ENCODE results near the gene SLC25A34. TPM values are rescaled to one million over a fixed set of nuclear protein-coding genes. Genes with fewer than 3 reads are reported as not detected.

The SLC25A34 gene
- total RNA-seq, 1 donor from 2014 or later = 0.48 TPM

GRCh38 chr1:15751717-15752116 lies 15.7 kb downstream of the SLC25A34 start:
- no peak for DNase-seq (ENCODE audit: low spot score)

GRCh38 chr1:15753776-15754175 lies 17.7 kb downstream of the SLC25A34 start:
- DNase-seq (ENCODE audit: low spot score) = no peak

GRCh38 chr1:15755021-15755645 lies 19.1 kb downstream of the SLC25A34 start:
- DNase-seq (ENCODE audit: low spot score) = no peak

GRCh38 chr1:15755646-15756040 lies 19.6 kb downstream of the SLC25A34 start:
- no peak for DNase-seq (ENCODE audit: low spot score)

- DNase-seq (ENCODE audit: low spot score) = no peak
Measured at GRCh38 chr1:15756143-15757015, 20.3 kb downstream of the SLC25A34 start.

GRCh38 chr1:15757016-15757543 lies 21.0 kb downstream of the SLC25A34 start:
- no peak for DNase-seq (ENCODE audit: low spot score)

- peak; percentile 58 for DNase-seq (ENCODE audit: low spot score)
Measured at GRCh38 chr1:15757575-15758342, 21.7 kb downstream of the SLC25A34 start.

- no peak for DNase-seq (ENCODE audit: low spot score)
Measured at GRCh38 chr1:15758343-15758931, 22.4 kb downstream of the SLC25A34 start, which contains the start of gene FBLIM1. FBLIM1 (plus strand) TSS chr1:15758795; CDS start chr1:15764984, 6,189 bp downstream.

- no peak for DNase-seq (ENCODE audit: low spot score)
Measured at GRCh38 chr1:15758953-15759661, 23.0 kb downstream of the SLC25A34 start.

GRCh38 chr1:15760520-15761211 lies 24.6 kb downstream of the SLC25A34 start:
- DNase-seq (ENCODE audit: low spot score) = peak; percentile 59

- no peak for DNase-seq (ENCODE audit: low spot score)
Measured at GRCh38 chr1:15761366-15762128, 25.5 kb downstream of the SLC25A34 start.

- DNase-seq (ENCODE audit: low spot score) = no peak
Measured at GRCh38 chr1:15762546-15762945, 26.5 kb downstream of the SLC25A34 start.

GRCh38 chr1:15764269-15764764 lies 28.3 kb downstream of the SLC25A34 start:
- DNase-seq (ENCODE audit: low spot score) = no peak

- no peak for DNase-seq (ENCODE audit: low spot score)
Measured at GRCh38 chr1:15764890-15765289, 28.8 kb downstream of the SLC25A34 start.

- peak; percentile 65 for DNase-seq (ENCODE audit: low spot score)
Measured at GRCh38 chr1:15765495-15766194, 29.6 kb downstream of the SLC25A34 start.

- DNase-seq (ENCODE audit: low spot score) = no peak
Measured at GRCh38 chr1:15767941-15768340, 31.9 kb downstream of the SLC25A34 start.

- no peak for DNase-seq (ENCODE audit: low spot score)
Measured at GRCh38 chr1:15768388-15768787, 32.3 kb downstream of the SLC25A34 start.

- no peak for DNase-seq (ENCODE audit: low spot score)
Measured at GRCh38 chr1:15770313-15770962, 34.4 kb downstream of the SLC25A34 start.
